ENCODE measurements around the gene CDYL. TPM values are rescaled to one million over a fixed set of nuclear protein-coding genes. Genes with fewer than 3 reads are reported as not detected.

The CDYL gene
- total RNA-seq, 1 donor from 2014 or later: 53.5 TPM

- Mint-ChIP-seq H3K27ac (no peak overlapping the region), H3K9me3 (no peaks in the 10 kb centered on the region), H3K36me3 (peaks cover 28% of the 10 kb centered on the region), H3K27me3 (ENCODE audit: insufficient read depth, low read depth) (no peaks in the 10 kb centered on the region), H3K4me3 (no peak overlapping the region), H3K4me1 (peaks cover 20% of the 10 kb centered on the region)
- no peaks in the 10 kb centered on the region for H3F3A ChIP-seq (ENCODE audit: low read depth)
- no peak overlapping the region for H3K4me3 ChIP-seq
- TF ChIP-seq EZH2phosphoT487 (IDR thresholded peaks at IDR 0.05): no peak
- TF ChIP-seq CTCF (IDR thresholded peaks at IDR 0.05): no peak
- H3K9ac ChIP-seq: no peak overlapping the region
- peaks cover 12% of the 10 kb centered on the region for H3K4me1 ChIP-seq
- H2AFZ ChIP-seq (replicated peaks): no peak overlapping the region
- H3K36me3 ChIP-seq: peaks cover 4% of the 10 kb centered on the region
- H4K20me1 ChIP-seq (ENCODE audit: low read depth): peaks cover 19% of the 10 kb centered on the region
- peak overlapping the region; percentile 9 for H3K4me2 ChIP-seq
- H3K79me2 ChIP-seq (ENCODE audit: low read depth): no peaks in the 10 kb centered on the region
- H3K27me3 ChIP-seq: no peaks in the 10 kb centered on the region
- peak; percentile 26 for DNase-seq (ENCODE audit: low spot score)
- no peak overlapping the region for H3K27ac ChIP-seq
- H3K9me3 ChIP-seq (ENCODE audit: low read depth): no peaks in the 10 kb centered on the region
Observed at GRCh38 chr6:4941782-4942672, 165.8 kb downstream of the CDYL start.

- Histone ChIP-seq H3K4me3 (no peak overlapping the region), H3K79me2 (ENCODE audit: low read depth) (no peaks in the 10 kb centered on the region), H3K9me3 (ENCODE audit: low read depth) (no peaks in the 10 kb centered on the region), H3K27ac (no peak overlapping the region), H3K36me3 (peaks cover 4% of the 10 kb centered on the region), H3F3A (ENCODE audit: low read depth) (no peaks in the 10 kb centered on the region), H4K20me1 (ENCODE audit: low read depth) (peaks cover 19% of the 10 kb centered on the region), H3K27me3 (no peaks in the 10 kb centered on the region), H3K9ac (no peak overlapping the region), H2AFZ (replicated peaks) (no peak overlapping the region), H3K4me1 (peaks cover 12% of the 10 kb centered on the region), H3K4me2 (no peak overlapping the region)
- no peaks in the 10 kb centered on the region for H3K27me3 Mint-ChIP-seq (ENCODE audit: insufficient read depth, low read depth)
- H3K27ac Mint-ChIP-seq: peak overlapping the region; percentile 65
- peaks cover 27% of the 10 kb centered on the region for H3K36me3 Mint-ChIP-seq
- no peak for DNase-seq (ENCODE audit: low spot score)
- no peaks in the 10 kb centered on the region for H3K9me3 Mint-ChIP-seq
- TF ChIP-seq EZH2 (IDR thresholded peaks at IDR 0.05) (no peak), EZH2phosphoT487 (IDR thresholded peaks at IDR 0.05) (no peak), CTCF (IDR thresholded peaks at IDR 0.05) (no peak)
- H3K4me1 Mint-ChIP-seq: peaks cover 20% of the 10 kb centered on the region
- H3K4me3 Mint-ChIP-seq: no peak overlapping the region
Observed at GRCh38 chr6:4942673-4943009, 166.4 kb downstream of the CDYL start.

DNA sequence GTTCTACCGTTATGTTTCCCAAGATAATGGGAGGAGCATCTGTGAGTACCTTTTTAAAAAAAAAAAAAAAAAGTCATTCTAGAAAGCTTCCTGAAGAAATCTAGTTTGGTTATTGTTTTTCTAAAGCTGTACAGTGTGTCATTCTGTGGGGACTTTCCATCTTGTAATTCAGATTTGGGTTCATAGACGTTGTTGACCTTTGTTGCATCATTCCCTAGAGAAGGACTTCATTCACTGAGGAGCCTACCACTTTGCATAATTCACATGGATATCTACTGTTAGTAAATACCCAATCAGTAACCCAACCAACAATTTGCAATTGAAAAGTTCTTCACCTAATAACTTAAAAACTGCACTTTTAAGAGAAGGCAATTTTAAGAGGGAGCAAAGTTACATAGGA lies 167.5 kb downstream of the CDYL start:
- Mint-ChIP-seq H3K4me1 (peaks cover 29% of the 10 kb centered on the region), H3K4me3 (no peak overlapping the region), H3K36me3 (peaks cover 30% of the 10 kb centered on the region), H3K9me3 (no peaks in the 10 kb centered on the region), H3K27ac (no peak overlapping the region), H3K27me3 (ENCODE audit: insufficient read depth, low read depth) (no peaks in the 10 kb centered on the region)
- Histone ChIP-seq H3K27ac (no peak overlapping the region), H3K79me2 (ENCODE audit: low read depth) (no peaks in the 10 kb centered on the region), H2AFZ (replicated peaks) (no peak overlapping the region), H3F3A (ENCODE audit: low read depth) (no peaks in the 10 kb centered on the region), H3K4me2 (no peak overlapping the region), H3K27me3 (no peaks in the 10 kb centered on the region), H3K9me3 (ENCODE audit: low read depth) (no peaks in the 10 kb centered on the region), H4K20me1 (ENCODE audit: low read depth) (peaks cover 19% of the 10 kb centered on the region), H3K4me3 (no peak overlapping the region), H3K9ac (no peak overlapping the region), H3K36me3 (no peaks in the 10 kb centered on the region), H3K4me1 (peaks cover 15% of the 10 kb centered on the region)
- no peak for TF ChIP-seq EZH2phosphoT487 (IDR thresholded peaks at IDR 0.05)
- no peak for TF ChIP-seq EZH2 (IDR thresholded peaks at IDR 0.05)
- no peak for TF ChIP-seq CTCF (IDR thresholded peaks at IDR 0.05)
- DNase-seq (ENCODE audit: low spot score): no peak

Measured in neural progenitor cell (in vitro differentiated cells).